OCI-LY3 (cell line): ENCODE results near the gene FRMD4A.

Experiments
- CTCF ChIP-seq: fragments of 200-600, 300-600 bp; sonication (generic); IDR thresholded peaks from 2 replicates; pipeline ENCODE4 v1.5.1; 2014; ENCODE audit warnings: antibody characterized with exemption, low read length, low read depth
- EZH2phosphoT487 ChIP-seq: fragments of 200-600 bp; shearing (Covaris generic); IDR thresholded peaks from 2 replicates; pipeline ENCODE4 v1.6.1; 2018; ENCODE audit warnings: antibody characterized with exemption, mixed run types, low read depth

GRCh38 chr10:13916384-13916947 is 414.3 kb downstream of the FRMD4A start:
- TF ChIP-seq CTCF, result no peak
- TF ChIP-seq EZH2phosphoT487, result no peak
